IPS-11a (cell line): ENCODE data around the gene MGAT2.

Experiments
- H3K4me3 ChIP-seq: one replicate; pipeline ENCODE4 v1.5.1; 2013; ENCODE audit warnings: low read depth, low read length, control low read depth

Gene MGAT2

GRCh38 chr14:49620182-49621113, at the start of gene MGAT2, which contains the start of gene RPL36AL:
TSS of gene MGAT2 (plus strand) at chr14:49620799. CDS start at chr14:49621269, 470 bp downstream.
TSS of gene RPL36AL (minus strand) at chr14:49620626. CDS start at chr14:49619104, 1,522 bp downstream.
- H3K4me3 ChIP-seq: peak within 1 kb of the TSS; percentile 99

- no peak overlapping the region for H3K4me3 ChIP-seq
These were observed 46.6 kb upstream of the MGAT2 start for GRCh38 chr14:49574038-49574437.

GRCh38 chr14:49578141-49578540, 42.5 kb upstream of the MGAT2 start:
- H3K4me3 ChIP-seq: no peak overlapping the region

GRCh38 chr14:49579841-49580240, 40.8 kb upstream of the MGAT2 start:
- no peak overlapping the region for H3K4me3 ChIP-seq

GRCh38 chr14:49581209-49582112, 39.1 kb upstream of the MGAT2 start:
- H3K4me3 ChIP-seq: no peak overlapping the region

GRCh38 chr14:49582113-49582977, 38.3 kb upstream of the MGAT2 start:
- H3K4me3 ChIP-seq: no peak overlapping the region

- H3K4me3 ChIP-seq: peak overlapping the region; percentile 99
These were observed 37.0 kb upstream of the MGAT2 start for GRCh38 chr14:49583629-49584028.

GRCh38 chr14:49584058-49584457, 36.5 kb upstream of the MGAT2 start:
- peak overlapping the region; percentile 99 for H3K4me3 ChIP-seq

GRCh38 chr14:49584981-49585640, 35.5 kb upstream of the MGAT2 start:
- H3K4me3 ChIP-seq: peak overlapping the region; percentile 99

GRCh38 chr14:49585803-49586672, 34.6 kb upstream of the MGAT2 start, which contains the start of gene RPS29:
TSS of gene RPS29 (minus strand) at chr14:49586380. CDS start at chr14:49586346, 34 bp downstream.
- peak within 1 kb of the TSS; percentile 99 for H3K4me3 ChIP-seq

GRCh38 chr14:49586673-49587460, 33.7 kb upstream of the MGAT2 start:
- H3K4me3 ChIP-seq: peak overlapping the region; percentile 25

GRCh38 chr14:49589387-49589786, 31.2 kb upstream of the MGAT2 start:
- H3K4me3 ChIP-seq: no peak overlapping the region

GRCh38 chr14:49593016-49593415, 27.6 kb upstream of the MGAT2 start:
- H3K4me3 ChIP-seq: no peak overlapping the region

GRCh38 chr14:49594347-49595091, 26.1 kb upstream of the MGAT2 start:
- no peak overlapping the region for H3K4me3 ChIP-seq

- H3K4me3 ChIP-seq: peak overlapping the region; percentile 95
These were observed 22.5 kb upstream of the MGAT2 start for GRCh38 chr14:49598189-49598484.

- H3K4me3 ChIP-seq: peak within 1 kb of the TSS; percentile 95
These were observed 21.9 kb upstream of the MGAT2 start, which contains the start of gene LRR1 for GRCh38 chr14:49598485-49599300. TSS of gene LRR1 (plus strand) at chr14:49598940. CDS start at chr14:49599021, 81 bp downstream.

GRCh38 chr14:49607583-49607982, 13.0 kb upstream of the MGAT2 start:
- H3K4me3 ChIP-seq: no peak overlapping the region
